Measurements from ENCODE around the gene WASHC2A.
"Not testable (repeated sequence)": the region's sequence is repeated elsewhere in the genome, so short reads cannot be mapped to it uniquely, and the experiment has no call there.

The WASHC2A gene

GRCh38 chr10:50061548-50061947 lies 6.2 kb upstream of the WASHC2A start:
- DNase-seq = not testable (repeated sequence)

DNA sequence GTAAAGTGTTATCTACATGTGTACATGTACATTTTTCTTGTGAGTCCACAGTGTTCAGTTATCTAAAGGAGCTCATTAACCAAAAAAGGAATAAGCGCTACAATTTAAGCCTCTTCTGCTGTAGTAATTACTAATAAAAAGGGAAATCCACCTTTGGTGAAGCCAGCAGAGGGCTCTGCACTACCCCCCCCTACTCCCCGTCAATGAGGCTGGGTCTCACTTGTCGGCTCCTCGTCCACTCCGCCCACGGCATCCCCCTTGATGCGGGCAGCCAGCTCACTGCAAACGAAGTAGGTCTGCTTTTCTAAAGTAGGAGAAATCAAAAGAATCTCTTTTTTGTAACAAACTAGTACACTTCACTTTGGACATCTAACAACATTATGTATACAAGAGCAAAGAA lies 4.7 kb upstream of the WASHC2A start:
- DNase-seq = no peak

- DNase-seq = not testable (repeated sequence)
Measured at GRCh38 chr10:50068352-50068659, 552 bp downstream of the WASHC2A start.

DNA sequence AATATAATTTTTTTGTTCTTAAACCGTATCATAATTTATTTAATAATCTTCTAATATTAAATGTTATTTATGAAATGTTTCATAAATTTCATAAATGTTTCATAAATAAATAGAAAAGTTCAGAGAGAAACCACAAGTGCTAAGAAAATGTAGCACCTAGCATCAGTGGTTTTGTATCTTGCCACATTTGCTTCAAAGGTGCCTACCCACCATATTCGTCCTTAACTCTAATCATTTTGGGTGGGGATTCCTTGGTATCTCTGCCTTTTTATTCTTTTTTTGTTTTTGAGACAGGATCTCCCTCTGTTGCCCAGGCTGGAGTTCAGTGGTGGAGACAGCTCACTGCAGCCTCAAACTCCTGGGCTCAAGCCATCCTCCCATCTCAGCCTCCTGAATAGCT lies 7.4 kb downstream of the WASHC2A start:
- not testable (repeated sequence) for DNase-seq

- not testable (repeated sequence) for DNase-seq
Measured at GRCh38 chr10:50075544-50075943, 7.8 kb downstream of the WASHC2A start.

DNA sequence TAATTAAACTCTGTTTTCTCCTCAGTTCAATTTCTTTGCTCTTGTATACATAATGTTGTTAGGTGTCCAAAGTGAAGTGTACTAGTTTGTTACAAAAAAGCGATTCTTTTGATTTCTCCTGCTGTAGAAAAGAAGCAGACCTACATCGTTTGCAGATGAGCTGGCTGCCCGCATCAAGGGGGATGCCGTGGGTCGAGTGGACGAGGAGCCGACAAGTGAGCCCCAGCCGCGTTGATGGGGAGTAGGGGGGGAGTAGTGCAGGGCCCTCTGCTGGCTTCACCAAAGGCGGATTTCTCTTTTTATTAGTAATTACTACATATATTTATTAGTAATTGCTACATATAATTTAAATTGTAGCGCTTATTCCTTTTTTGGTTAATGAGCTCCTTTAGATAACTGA lies 23.6 kb downstream of the WASHC2A start:
- DNase-seq = not testable (repeated sequence)

DNA sequence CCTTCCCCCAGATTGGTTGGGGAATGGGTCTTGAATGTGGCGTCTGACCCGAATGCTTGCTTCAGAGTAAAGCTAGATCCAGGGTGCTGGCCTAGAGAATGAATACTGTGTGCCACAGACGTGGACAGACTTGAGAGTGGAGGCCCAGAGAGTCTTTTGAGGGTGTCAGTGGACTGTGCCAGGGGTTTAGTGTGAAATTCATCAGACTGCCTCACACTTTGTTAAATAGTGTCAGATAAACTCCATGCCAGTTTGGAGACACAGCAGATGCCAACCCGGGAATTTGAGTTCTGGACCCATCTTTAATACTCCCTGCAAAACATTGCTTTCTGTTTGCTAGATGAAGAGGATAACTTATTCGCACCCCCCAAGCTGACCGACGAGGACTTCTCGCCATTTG lies 25.2 kb downstream of the WASHC2A start:
- not testable (repeated sequence) for DNase-seq

- DNase-seq = not testable (repeated sequence)
Measured at GRCh38 chr10:50094630-50095029, 26.9 kb downstream of the WASHC2A start.

- not testable (repeated sequence) for DNase-seq
Measured at GRCh38 chr10:50095402-50095801, 27.6 kb downstream of the WASHC2A start.

DNA sequence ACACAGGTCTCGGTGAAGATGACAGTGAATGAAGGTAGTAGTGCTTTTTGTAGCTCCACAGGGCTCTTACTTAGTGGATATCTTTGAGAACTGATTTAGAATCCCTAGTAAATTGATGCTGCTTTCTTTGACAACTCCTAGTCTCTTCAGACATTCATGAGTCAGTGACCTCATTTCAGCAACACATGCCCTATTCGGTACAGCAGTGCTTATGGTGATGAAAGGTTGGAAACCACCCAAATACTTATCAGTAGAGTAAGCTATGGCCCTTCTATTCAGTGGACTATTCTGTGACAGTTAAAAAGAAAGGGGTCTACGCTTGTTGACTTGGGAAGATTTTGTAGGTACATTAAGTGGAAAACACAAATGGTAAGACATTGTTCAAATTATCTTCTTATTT lies 29.0 kb downstream of the WASHC2A start:
- not testable (repeated sequence) for DNase-seq

DNA sequence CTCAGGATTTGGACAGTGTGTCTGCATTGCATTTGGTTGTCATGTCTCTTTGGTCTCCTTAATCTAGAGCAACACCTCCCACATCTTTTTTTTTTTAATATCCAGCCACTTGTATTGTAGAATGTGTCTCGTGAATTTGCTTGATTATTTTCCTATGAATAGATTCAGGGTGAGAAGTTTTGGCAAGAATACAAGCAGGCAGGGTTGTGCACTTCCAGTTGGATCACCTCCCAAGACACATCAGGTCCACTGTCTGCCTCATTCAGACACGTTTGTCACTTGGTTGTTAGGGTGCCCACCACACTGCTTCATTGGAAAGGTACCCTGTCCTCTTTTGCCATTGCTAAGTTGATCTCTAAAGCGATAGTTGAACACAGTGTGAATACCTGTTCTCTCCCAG lies 30.9 kb downstream of the WASHC2A start:
- DNase-seq = not testable (repeated sequence)

- not testable (repeated sequence) for DNase-seq
Measured at GRCh38 chr10:50101139-50101582, 33.4 kb downstream of the WASHC2A start.

DNA sequence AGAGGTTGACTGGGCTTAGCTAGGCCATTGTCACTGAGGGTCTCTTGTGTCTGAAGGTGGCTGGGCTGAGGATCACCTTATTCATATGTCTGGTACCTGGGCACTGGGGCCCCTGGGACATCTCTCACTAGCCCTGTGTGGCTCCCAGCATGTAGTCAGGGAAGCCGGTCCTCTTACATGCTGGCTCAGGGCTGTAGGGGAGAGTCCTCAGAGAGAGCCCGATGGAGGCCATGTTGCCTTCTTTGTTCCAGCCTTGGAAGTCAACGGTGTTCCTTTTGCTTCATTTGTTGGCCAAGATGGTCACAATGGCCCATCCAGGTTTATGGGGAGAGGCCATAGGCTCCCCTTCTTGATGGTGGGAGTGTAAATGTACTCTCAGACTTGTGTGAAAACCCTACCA lies 34.0 kb downstream of the WASHC2A start:
- DNase-seq = not testable (repeated sequence)

DNA sequence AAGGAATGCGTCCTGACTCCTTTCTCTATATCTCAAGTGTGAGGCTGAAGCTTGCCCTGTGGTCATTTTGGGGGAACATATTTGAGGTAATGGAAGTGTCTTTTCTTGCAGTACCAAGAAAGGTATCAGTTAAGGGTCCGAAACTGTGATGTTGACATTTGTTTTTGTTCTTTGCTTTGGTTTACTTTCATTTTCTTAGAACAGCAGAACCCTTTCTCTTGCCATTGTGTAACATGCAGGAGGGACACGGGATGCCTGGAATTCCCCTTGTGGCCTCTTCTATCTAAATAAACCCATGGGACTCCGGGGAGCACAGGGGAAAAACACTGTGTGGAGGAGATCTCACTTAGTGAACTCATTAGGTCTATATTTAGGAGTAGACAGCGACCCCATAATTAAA lies 34.5 kb downstream of the WASHC2A start:
- DNase-seq = not testable (repeated sequence)

DNA sequence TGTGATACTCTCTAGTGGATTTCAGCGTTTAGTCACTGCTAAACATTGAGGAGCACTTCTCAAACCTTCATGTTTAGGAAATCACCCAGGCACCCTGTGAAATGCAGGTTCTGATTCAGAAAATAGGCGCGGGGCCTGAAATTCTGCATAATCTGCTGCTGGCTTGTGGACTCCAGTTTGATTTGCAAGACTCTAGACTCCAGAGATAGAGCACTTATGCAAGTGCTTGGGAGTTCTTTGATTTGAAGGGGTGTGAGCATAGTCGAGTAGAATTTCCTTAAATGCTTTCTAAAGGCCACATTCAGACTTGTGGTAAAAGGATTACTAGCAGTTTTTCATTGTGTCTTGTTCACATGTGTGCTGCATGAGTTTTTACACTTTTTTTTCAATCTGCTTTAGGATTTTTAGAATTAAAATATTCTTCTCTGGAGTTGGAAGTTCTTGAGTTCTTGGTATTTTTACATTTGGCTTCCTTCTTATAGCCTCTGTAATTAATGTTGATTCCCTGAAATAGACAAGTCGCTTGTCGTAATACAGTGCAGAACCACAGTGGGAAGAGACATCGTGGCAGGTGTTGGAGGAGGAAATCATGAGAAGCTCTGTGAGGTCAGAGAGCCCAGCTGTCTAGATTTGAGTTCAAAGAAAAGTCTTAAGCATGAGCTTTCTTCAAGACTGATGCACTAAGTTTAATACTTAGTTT lies 41.4 kb downstream of the WASHC2A start:
- not testable (repeated sequence) for DNase-seq

GRCh38 chr10:50112419-50113112 lies 44.8 kb downstream of the WASHC2A start:
- DNase-seq = not testable (repeated sequence)

DNA sequence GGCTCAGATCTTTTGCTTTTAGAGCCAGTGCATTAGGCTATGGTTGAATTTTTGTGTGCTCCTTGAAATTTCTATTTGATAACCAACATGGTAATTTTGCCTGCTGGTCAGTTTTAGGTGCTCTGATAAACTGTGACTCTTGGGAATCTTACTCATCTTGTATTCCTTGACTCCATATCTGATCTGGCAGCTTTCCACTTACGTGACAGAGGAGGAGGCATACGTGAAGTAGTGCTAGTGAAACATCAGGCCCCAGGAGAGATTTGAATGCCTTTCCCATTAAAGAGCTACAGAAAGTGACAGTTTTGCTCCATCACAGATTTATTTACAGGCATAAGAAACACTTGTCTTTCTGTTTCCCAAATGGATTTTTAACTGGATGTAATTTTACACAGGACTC lies 59.0 kb downstream of the WASHC2A start:
- DNase-seq = not testable (repeated sequence)

DNA sequence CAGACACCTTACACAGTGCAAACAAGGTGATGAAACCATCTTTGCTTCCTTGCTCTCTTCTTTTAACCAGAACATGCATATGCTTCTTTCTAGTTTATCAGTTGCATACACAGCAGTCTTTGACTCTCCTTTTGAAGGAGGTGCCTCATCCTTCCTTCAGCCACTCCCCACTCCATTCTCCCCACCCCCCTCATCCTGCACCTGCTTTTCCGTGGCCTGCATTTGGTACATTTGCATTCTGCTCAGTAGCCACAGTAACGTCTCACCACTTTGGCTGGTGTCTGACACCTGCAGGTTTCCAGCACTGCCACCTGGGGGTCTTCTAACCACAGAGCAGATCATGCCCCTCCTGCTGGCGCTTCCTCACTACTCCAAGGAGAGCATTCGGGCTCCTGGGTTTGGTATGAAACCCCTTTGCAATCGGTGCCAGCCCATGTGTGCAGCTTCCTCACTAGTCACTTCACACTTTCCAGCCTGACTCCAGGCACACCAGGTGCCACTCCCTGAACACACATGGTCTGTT lies 60.1 kb downstream of the WASHC2A start:
- DNase-seq = not testable (repeated sequence)

GRCh38 chr10:50131245-50131965 lies 63.7 kb downstream of the WASHC2A start:
- DNase-seq = not testable (repeated sequence)

GRCh38 chr10:50132322-50132721 lies 64.6 kb downstream of the WASHC2A start:
- not testable (repeated sequence) for DNase-seq

- not testable (repeated sequence) for DNase-seq
Measured at GRCh38 chr10:50132841-50133240, 65.1 kb downstream of the WASHC2A start.

DNA sequence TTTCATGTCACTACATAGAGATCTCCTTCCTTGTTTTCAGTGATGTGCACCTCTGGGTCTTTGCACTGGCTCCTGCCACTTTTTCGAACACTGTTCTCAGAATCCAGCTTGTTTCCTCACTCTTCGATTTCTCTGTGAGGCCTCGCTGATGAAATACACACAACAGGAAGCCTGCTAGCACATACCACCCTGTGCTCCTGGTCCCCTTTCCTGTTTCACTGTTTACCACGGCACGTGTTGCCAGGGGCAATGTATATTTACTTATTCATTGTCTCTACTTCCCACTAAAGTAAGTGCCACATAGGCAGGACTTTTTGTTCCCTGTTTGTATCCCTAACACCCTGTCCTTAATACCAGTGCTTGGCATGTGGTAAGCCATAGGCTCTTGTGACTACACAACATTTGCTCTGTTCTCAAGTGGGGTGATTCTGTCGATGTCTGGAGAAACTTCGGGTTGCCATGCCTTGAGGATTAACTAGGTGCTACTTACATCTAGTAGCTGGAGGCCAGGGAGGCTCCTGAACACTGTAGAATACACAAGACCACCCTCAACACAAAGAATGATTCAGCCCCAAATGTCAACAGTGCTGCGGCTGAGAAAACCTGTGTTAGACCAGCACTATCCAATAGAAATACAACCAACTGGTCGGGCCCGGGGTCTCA lies 75.9 kb downstream of the WASHC2A start:
- peak; percentile 70 for DNase-seq

DNA sequence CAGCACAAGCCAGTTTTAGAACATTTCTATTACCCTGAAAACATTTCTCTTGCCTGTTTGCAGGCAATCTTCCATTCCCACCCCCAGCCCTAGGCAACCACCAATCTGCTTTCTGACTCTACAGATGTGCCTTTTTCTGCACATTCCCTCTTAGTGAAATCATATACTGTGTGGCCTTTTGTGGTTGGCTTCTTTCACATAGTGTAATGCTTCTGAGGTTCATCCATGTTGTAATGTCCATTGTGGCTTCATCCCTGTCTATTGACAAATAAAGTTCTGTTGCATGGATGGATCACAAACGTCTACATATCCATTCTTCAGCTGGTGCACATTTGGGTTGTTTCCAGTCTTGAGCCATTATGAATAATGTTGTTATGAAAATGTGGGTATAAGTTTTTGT lies 77.8 kb downstream of the WASHC2A start:
- not testable (repeated sequence) for DNase-seq
